ENCODE data around the gene RAB31.

RAB31 gene

GRCh38 chr18:9791991-9792390 is 83.9 kb downstream of the RAB31 start:
- DNase-seq (ENCODE audit: low read depth) = no peak

DNA sequence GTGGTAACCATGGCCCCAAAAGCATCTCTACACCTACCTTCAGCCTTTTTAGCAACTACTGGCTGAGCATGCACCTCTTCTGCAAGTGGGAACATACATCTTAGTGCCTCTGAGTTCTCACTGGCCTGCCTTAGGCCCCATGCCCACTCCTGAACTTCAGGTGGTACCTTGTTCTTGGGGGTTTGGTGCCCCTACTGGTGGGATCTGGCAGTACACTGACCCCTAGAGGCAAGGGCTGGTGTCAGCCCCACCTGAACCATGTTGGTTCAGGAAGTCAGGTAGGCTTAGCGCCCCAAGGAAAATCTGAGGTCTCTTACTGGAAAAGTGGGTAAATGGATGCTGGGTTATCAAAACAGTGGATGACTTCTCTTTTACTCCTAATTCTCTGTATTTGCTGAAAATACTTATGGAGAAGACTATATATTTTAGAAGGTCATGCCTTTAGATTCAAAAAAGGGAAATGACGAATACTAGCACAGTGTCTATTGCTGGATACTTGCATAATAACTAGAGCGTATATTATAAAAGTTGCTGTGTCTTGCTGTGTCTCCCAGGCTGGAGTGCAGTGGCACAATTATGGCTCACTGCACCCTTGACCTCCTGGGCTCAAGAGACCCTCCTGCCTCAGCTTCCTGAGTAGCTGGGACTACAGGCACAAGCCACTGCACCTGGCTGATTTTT is 84.6 kb downstream of the RAB31 start:
- no peak for DNase-seq (ENCODE audit: low read depth)

DNA sequence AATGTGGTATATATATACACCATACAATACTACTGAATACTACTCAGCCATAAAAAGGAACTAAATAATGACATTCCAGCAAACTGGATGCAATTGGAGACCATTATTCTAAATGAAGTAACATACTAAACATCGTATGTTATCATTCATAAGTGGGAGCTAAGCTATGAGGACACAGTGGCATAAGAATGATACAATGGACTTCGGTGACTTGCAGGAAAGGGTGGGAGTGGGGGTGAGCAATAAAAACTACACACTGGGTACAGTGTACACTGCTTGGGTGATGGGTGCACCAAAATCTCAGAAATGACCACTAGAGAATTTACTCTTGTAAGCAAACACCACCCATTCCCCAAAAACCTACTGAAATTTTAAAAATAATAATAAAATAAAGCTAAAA is 87.9 kb downstream of the RAB31 start:
- DNase-seq (ENCODE audit: low read depth) = no peak

- no peak for DNase-seq (ENCODE audit: low read depth)
Measured at GRCh38 chr18:9796935-9797549, 88.9 kb downstream of the RAB31 start.

- DNase-seq (ENCODE audit: low read depth) = no peak
Measured at GRCh38 chr18:9802175-9803062, 94.3 kb downstream of the RAB31 start.

- no peak for DNase-seq (ENCODE audit: low read depth)
Measured at GRCh38 chr18:9803063-9803697, 95.1 kb downstream of the RAB31 start.

GRCh38 chr18:9803698-9804516 is 95.8 kb downstream of the RAB31 start:
- DNase-seq (ENCODE audit: low read depth) = no peak

- DNase-seq (ENCODE audit: low read depth) = no peak
Measured at GRCh38 chr18:9804517-9805104, 96.5 kb downstream of the RAB31 start.

GRCh38 chr18:9806905-9807304 is 98.8 kb downstream of the RAB31 start:
- DNase-seq (ENCODE audit: low read depth) = no peak

- DNase-seq (ENCODE audit: low read depth) = no peak
Measured at GRCh38 chr18:9808295-9809241, 100.5 kb downstream of the RAB31 start.

- DNase-seq (ENCODE audit: low read depth) = no peak
Measured at GRCh38 chr18:9809697-9810096, 101.6 kb downstream of the RAB31 start.

DNA sequence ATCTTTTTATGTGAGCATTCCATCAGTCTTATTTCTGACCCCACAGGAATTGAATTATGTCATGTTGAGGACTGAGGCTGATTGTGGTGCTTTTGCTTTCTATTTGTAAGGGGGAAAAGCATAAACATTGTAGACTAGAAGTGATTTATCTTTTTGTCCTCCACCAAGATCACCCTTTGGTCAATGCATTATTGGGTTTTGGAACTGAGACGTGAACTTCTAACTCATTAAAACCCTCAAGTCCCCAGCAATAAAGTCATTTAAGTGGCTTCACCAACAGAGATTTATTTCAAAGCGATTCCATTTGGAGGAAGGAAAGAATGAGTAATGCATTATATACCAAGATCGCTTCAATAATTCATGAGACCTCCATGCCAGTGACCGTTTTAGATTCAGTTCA is 102.2 kb downstream of the RAB31 start:
- no peak for DNase-seq (ENCODE audit: low read depth)

DNA sequence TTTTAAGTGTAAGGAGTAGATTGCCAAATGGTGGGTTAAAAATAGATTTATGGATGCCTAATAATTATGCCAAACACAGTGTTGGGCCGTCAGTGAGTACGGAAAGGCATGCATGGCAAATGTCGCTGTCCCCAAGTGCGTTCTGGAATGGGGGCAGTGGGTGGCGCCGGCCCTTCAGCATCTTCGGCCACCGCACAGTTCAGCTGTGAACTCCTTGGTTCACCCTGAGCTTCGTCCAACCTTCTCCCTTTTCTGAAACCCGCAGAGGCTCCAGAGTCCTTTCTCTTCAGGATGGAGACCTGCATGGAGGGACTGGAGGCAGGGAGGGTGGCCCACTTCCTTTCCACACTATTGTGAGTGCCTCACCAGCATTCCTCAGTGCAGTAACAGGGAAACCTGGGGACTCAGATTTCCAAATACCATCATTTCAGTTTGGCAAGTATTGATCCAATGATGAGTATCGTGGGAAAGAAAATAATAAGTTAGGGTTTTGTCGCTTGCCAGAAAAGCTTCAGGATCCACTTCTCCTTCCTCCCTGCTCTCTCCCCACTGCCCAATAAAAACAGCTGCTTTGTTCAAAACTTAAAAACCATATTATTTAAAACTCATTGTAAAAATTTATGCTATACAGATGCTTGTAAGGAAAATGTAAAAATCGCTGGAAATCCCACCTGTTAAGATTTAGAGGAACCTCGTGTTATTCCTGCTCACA is 103.0 kb downstream of the RAB31 start:
- DNase-seq (ENCODE audit: low read depth) = no peak

GRCh38 chr18:9811978-9812377 is 103.9 kb downstream of the RAB31 start:
- DNase-seq (ENCODE audit: low read depth) = no peak

GRCh38 chr18:9814431-9814830 is 106.3 kb downstream of the RAB31 start:
- DNase-seq (ENCODE audit: low read depth) = peak; percentile 73

- DNase-seq (ENCODE audit: low read depth) = no peak
Measured at GRCh38 chr18:9817286-9817685, 109.2 kb downstream of the RAB31 start.

- DNase-seq (ENCODE audit: low read depth) = no peak
Measured at GRCh38 chr18:9817725-9818422, 109.8 kb downstream of the RAB31 start.

GRCh38 chr18:9818423-9818734 is 110.3 kb downstream of the RAB31 start:
- DNase-seq (ENCODE audit: low read depth) = no peak

DNA sequence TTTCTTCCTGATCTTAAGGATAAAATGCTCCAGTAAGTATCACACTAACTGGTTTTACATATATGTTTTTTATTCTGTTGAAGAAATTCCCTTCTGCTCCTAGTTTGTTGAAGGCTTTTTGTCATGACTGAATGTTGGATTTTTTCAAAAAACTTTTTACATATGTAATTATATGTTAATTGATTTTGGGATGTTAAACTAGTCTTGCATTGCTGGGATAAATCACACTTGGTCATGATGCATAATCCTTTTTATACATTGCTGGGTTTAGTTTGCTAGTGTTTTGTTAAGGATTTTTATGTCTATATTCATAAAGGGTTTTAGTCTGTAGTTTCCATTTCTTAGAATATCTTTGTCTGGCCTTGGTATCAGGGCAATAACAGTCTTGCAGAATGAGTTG is 112.0 kb downstream of the RAB31 start:
- no peak for DNase-seq (ENCODE audit: low read depth)

Data from stromal cell of bone marrow (primary cell).